ENCODE data around the gene LSAMP. TPM values are rescaled to one million over a fixed set of nuclear protein-coding genes. Genes with fewer than 3 reads are reported as not detected.

LSAMP gene
- total and polyA plus RNA-seq, 4 experiments from 2014 or later: not detected

- intact Hi-C loops (cut with micrococcal nuclease): no loop called here
- Histone ChIP-seq H3K4me3 (ENCODE audit: low read length in 2 of 2) (no peak overlapping the region), H3K4me1 (ENCODE audit: insufficient read depth, low read length) (no peaks in the 10 kb centered on the region), H3K27ac (ENCODE audit: low read depth, low read length) (no peak overlapping the region), H3K27me3 (ENCODE audit: insufficient read depth, low read length) (no peaks in the 10 kb centered on the region), H3K36me3 (ENCODE audit: insufficient read depth, low read length) (no peaks in the 10 kb centered on the region), H3K9me3 (ENCODE audit: control insufficient read depth in 1 of 2, low read length in 2 of 2) (no peaks in the 10 kb centered on the region)
- POLR2A ChIA-PET (ENCODE audit: partially characterized antibody): no interaction called here
- Mint-ChIP-seq H3K36me3 (no peaks in the 10 kb centered on the region), H3K4me3 (no peak overlapping the region), H3K27ac (no peak overlapping the region), H3K9me3 (peaks cover 0 to 4% (median 0%) of the 10 kb centered on the region in 8 donors), H3K4me1 (no peaks in the 10 kb centered on the region), H3K27me3 (no peaks in the 10 kb centered on the region)
- DNase-seq: no peak
- CTCF ChIA-PET (ENCODE audit: partially characterized antibody): interaction anchor here (1.0 kb wide), 1 partner anchor 25 kb away, joined by 3 read pairs; no protein-coding TSS in a partner anchor
These were observed 244.2 kb downstream of the LSAMP start for GRCh38 chr3:116200956-116201690.

GRCh38 chr3:116199063-116199462 lies 246.2 kb downstream of the LSAMP start:
- ChIA-PET POLR2A (ENCODE audit: partially characterized antibody) (no interaction called here), CTCF (ENCODE audit: partially characterized antibody) (no interaction called here)
- no peaks in the 10 kb centered on the region for H3K4me1 ChIP-seq (ENCODE audit: insufficient read depth, low read length)
- Mint-ChIP-seq H3K4me3 (no peak overlapping the region), H3K27me3 (no peaks in the 10 kb centered on the region), H3K4me1 (no peaks in the 10 kb centered on the region), H3K36me3 (no peaks in the 10 kb centered on the region), H3K27ac (no peak overlapping the region), H3K9me3 (peaks cover 0 to 4% (median under 1%) of the 10 kb centered on the region in 8 donors)
- H3K4me3 ChIP-seq (ENCODE audit: low read length in 2 of 2): no peak overlapping the region
- no peak overlapping the region for H3K27ac ChIP-seq (ENCODE audit: low read depth, low read length)
- no peaks in the 10 kb centered on the region for H3K27me3 ChIP-seq (ENCODE audit: insufficient read depth, low read length)
- no peaks in the 10 kb centered on the region for H3K36me3 ChIP-seq (ENCODE audit: insufficient read depth, low read length)
- no peaks in the 10 kb centered on the region for H3K9me3 ChIP-seq (ENCODE audit: control insufficient read depth in 1 of 2, low read length in 2 of 2)
- intact Hi-C loops (cut with micrococcal nuclease): no loop called here
- DNase-seq: no peak

DNA sequence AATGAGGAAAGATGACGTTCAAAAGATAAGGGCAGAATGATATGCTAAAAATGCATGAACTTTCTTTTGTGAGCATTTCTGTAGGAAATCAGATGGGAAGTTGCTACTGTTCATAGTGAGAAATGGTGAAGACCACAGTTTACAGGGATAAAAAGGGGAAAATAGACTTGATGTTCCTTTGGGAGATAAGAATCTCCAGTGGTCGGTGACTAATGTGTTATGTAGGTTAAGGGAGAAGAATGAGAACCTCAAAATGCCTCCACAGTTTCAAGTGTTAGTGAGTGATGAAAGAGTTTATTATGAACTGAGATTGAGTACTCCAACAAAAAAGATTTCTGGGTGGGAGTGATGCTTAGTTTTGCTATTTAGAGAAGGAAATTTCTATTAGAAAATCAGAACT lies 247.2 kb downstream of the LSAMP start:
- no peak overlapping the region for H3K4me3 Mint-ChIP-seq
- CTCF ChIA-PET (ENCODE audit: partially characterized antibody): no interaction called here

GRCh38 chr3:116192464-116192863 lies 252.8 kb downstream of the LSAMP start:
- ChIA-PET CTCF (ENCODE audit: partially characterized antibody) (no interaction called here), POLR2A (ENCODE audit: partially characterized antibody) (no interaction called here)
- Histone ChIP-seq H3K27me3 (ENCODE audit: insufficient read depth, low read length) (no peaks in the 10 kb centered on the region), H3K9me3 (ENCODE audit: control insufficient read depth in 1 of 2, low read length in 2 of 2) (no peaks in the 10 kb centered on the region), H3K4me3 (ENCODE audit: low read length in 2 of 2) (no peak overlapping the region), H3K27ac (ENCODE audit: low read depth, low read length) (no peak overlapping the region), H3K4me1 (ENCODE audit: insufficient read depth, low read length) (no peaks in the 10 kb centered on the region), H3K36me3 (ENCODE audit: insufficient read depth, low read length) (no peaks in the 10 kb centered on the region)
- H3K4me1 Mint-ChIP-seq: no peaks in the 10 kb centered on the region
- H3K9me3 Mint-ChIP-seq: peaks cover 0 to 4% (median under 1%) of the 10 kb centered on the region in 8 donors
- intact Hi-C loops (cut with micrococcal nuclease): no loop called here
- H3K27ac Mint-ChIP-seq: no peak overlapping the region
- H3K4me3 Mint-ChIP-seq: no peak overlapping the region
- DNase-seq: no peak
- H3K27me3 Mint-ChIP-seq: no peaks in the 10 kb centered on the region
- no peaks in the 10 kb centered on the region for H3K36me3 Mint-ChIP-seq

More for the DNA sequence above, 247.2 kb downstream of the LSAMP start:
- H3K36me3 Mint-ChIP-seq: no peaks in the 10 kb centered on the region
- peaks cover 0 to 4% (median under 1%) of the 10 kb centered on the region in 8 donors for H3K9me3 Mint-ChIP-seq
- no peak overlapping the region for H3K27ac Mint-ChIP-seq
- Histone ChIP-seq H3K4me1 (ENCODE audit: insufficient read depth, low read length) (no peaks in the 10 kb centered on the region), H3K4me3 (ENCODE audit: low read length in 2 of 2) (no peak overlapping the region), H3K36me3 (ENCODE audit: insufficient read depth, low read length) (no peaks in the 10 kb centered on the region), H3K9me3 (ENCODE audit: control insufficient read depth in 1 of 2, low read length in 2 of 2) (no peaks in the 10 kb centered on the region), H3K27ac (ENCODE audit: low read depth, low read length) (no peak overlapping the region), H3K27me3 (ENCODE audit: insufficient read depth, low read length) (no peaks in the 10 kb centered on the region)
- no peak for DNase-seq
- H3K4me1 Mint-ChIP-seq: no peaks in the 10 kb centered on the region
- POLR2A ChIA-PET (ENCODE audit: partially characterized antibody): no interaction called here
- H3K27me3 Mint-ChIP-seq: no peaks in the 10 kb centered on the region
- intact Hi-C loops (cut with micrococcal nuclease): no loop called here

DNA sequence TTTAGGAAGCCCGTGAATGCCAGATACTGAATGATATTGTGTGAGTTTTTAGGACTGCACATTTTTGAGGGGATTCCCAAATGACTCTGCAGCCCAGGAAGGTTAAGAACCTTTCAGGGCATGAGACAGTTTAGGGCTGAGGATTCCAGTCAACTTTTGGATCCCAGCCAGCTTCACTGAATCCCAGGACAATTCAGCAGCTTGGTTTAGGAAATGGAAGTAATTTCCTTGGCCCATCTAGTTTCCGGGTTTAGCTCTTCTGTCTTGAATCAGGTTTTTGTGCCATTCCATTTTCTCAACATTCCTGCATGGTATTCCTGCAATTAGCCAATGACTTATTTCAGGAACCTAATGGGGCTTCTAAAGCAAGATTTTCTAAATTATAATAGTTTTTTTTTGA lies 253.9 kb downstream of the LSAMP start:
- no peak for DNase-seq
- ChIA-PET CTCF (ENCODE audit: partially characterized antibody) (no interaction called here), POLR2A (ENCODE audit: partially characterized antibody) (no interaction called here)
- no peak overlapping the region for H3K4me3 Mint-ChIP-seq
- H3K27me3 ChIP-seq (ENCODE audit: insufficient read depth, low read length): no peaks in the 10 kb centered on the region
- no peaks in the 10 kb centered on the region for H3K4me1 Mint-ChIP-seq
- no peaks in the 10 kb centered on the region for H3K36me3 ChIP-seq (ENCODE audit: insufficient read depth, low read length)
- peaks cover 0 to 7% (median under 1%) of the 10 kb centered on the region in 8 donors for H3K9me3 Mint-ChIP-seq
- no peak overlapping the region for H3K27ac Mint-ChIP-seq
- no peak overlapping the region for H3K4me3 ChIP-seq (ENCODE audit: low read length in 2 of 2)
- no peaks in the 10 kb centered on the region for H3K4me1 ChIP-seq (ENCODE audit: insufficient read depth, low read length)
- H3K27ac ChIP-seq (ENCODE audit: low read depth, low read length): no peak overlapping the region
- H3K36me3 Mint-ChIP-seq: no peaks in the 10 kb centered on the region
- intact Hi-C loops (cut with micrococcal nuclease): no loop called here
- H3K9me3 ChIP-seq (ENCODE audit: control insufficient read depth in 1 of 2, low read length in 2 of 2): no peaks in the 10 kb centered on the region
- H3K27me3 Mint-ChIP-seq: no peaks in the 10 kb centered on the region

DNA sequence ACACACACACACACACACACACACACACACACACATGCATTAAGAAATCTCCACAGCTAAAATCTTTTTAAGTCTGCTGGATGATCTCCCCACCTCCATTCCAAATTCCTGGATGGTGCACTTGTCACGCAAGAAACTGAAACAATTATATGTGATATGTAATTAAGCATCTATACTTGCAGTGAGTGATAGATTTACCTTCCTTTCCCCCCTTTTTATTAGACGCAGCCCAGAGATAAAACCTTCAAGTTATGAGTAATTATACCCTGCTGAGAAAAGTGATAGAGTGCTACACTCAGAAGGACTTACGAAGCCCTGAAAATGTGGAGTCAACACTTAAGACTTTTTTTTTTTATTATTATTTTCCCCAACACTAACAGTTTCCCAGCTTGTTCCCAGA lies 255.2 kb downstream of the LSAMP start:
- Mint-ChIP-seq H3K36me3 (no peaks in the 10 kb centered on the region), H3K27ac (no peak overlapping the region), H3K27me3 (no peaks in the 10 kb centered on the region), H3K4me1 (no peaks in the 10 kb centered on the region), H3K9me3 (peaks cover 0 to 7% (median under 1%) of the 10 kb centered on the region in 8 donors), H3K4me3 (no peak overlapping the region)
- CTCF ChIA-PET (ENCODE audit: partially characterized antibody): no interaction called here
- POLR2A ChIA-PET (ENCODE audit: partially characterized antibody): no interaction called here
- no peak for DNase-seq
- no peaks in the 10 kb centered on the region for H3K27me3 ChIP-seq (ENCODE audit: insufficient read depth, low read length)
- intact Hi-C loops (cut with micrococcal nuclease): no loop called here
- H3K9me3 ChIP-seq (ENCODE audit: control insufficient read depth in 1 of 2, low read length in 2 of 2): no peaks in the 10 kb centered on the region
- no peak overlapping the region for H3K4me3 ChIP-seq (ENCODE audit: low read length in 2 of 2)
- H3K36me3 ChIP-seq (ENCODE audit: insufficient read depth, low read length): no peaks in the 10 kb centered on the region
- H3K27ac ChIP-seq (ENCODE audit: low read depth, low read length): no peak overlapping the region
- H3K4me1 ChIP-seq (ENCODE audit: insufficient read depth, low read length): no peaks in the 10 kb centered on the region

DNA sequence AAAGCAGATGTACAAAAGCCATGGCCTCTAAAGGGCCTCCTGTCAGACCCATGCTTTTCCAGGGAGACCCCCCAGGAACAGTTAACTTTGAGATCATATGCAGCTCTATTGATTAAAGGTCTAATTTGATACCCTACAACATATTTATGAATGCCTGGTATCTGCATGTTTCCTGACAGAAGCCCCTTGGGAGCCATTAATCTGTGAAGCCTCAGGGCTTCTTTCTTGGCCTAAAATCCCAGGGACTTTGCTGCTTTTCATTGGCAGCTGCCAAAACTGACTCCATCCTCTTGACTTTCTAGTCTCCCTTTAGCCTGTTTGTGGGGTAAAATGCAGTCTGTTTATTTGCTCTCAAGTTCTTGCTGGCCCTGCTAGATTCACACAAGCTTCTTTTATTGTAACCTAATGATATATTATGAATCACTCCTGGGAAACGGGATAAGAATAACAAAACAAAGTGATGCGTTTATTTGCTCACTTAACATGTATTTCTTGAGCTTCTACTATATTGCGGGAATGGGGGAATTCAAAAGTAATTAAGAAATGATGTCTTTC lies 257.0 kb downstream of the LSAMP start:
- intact Hi-C loops (cut with micrococcal nuclease): no loop called here
- Histone ChIP-seq H3K9me3 (ENCODE audit: control insufficient read depth in 1 of 2, low read length in 2 of 2) (no peaks in the 10 kb centered on the region), H3K27me3 (ENCODE audit: insufficient read depth, low read length) (no peaks in the 10 kb centered on the region), H3K27ac (ENCODE audit: low read depth, low read length) (no peak overlapping the region), H3K36me3 (ENCODE audit: insufficient read depth, low read length) (no peaks in the 10 kb centered on the region), H3K4me1 (ENCODE audit: insufficient read depth, low read length) (no peaks in the 10 kb centered on the region), H3K4me3 (ENCODE audit: low read length in 2 of 2) (no peak overlapping the region)
- Mint-ChIP-seq H3K9me3 (peaks cover 0 to 7% (median 0%) of the 10 kb centered on the region in 8 donors), H3K27me3 (no peaks in the 10 kb centered on the region), H3K36me3 (no peaks in the 10 kb centered on the region), H3K27ac (no peak overlapping the region), H3K4me1 (no peaks in the 10 kb centered on the region), H3K4me3 (no peak overlapping the region)
- CTCF ChIA-PET (ENCODE audit: partially characterized antibody): no interaction called here
- POLR2A ChIA-PET (ENCODE audit: partially characterized antibody): no interaction called here
- no peak for DNase-seq

All from CD4-positive, alpha-beta memory T cell (primary cell).